CD8-positive, alpha-beta memory T cell (primary cell): ENCODE data around the gene GK. TPM values are rescaled to one million over a fixed set of nuclear protein-coding genes. Genes with fewer than 3 reads are reported as not detected.
"Not testable (repeated sequence)": the region's sequence is repeated elsewhere in the genome, so short reads cannot be mapped to it uniquely, and the experiment has no call there.

ENCODE experiments used
- CTCF ChIA-PET: fragments of 350-600 bp; sonication (Branson Sonifier 250); formaldehyde crosslinking; loops from one replicate; lab custom pipeline; 2021; ENCODE audit warnings: antibody characterized with exemption; lab: Charles Lee
- POLR2A ChIA-PET: fragments of 350-600 bp; sonication (Branson Sonifier 250); formaldehyde crosslinking; loops from one replicate; lab custom pipeline; 2021; ENCODE audit warnings: antibody characterized with exemption; lab: Charles Lee
- DNase-seq, 5 donors: peaks; one replicate each; pipeline versions ENCODE4 v3.0.0 to v3.0.0-alpha.2; 2020 to 2022; ENCODE audit warnings: mixed read lengths in 1 of 5
- H3K27ac ChIP-seq: one replicate; pipeline ENCODE4 v1.7.0; 2013; ENCODE audit warnings: low read depth, mild to moderate bottlenecking, low read length, moderate library complexity
- H3K27me3 ChIP-seq: 2 replicates; pipeline ENCODE4 v1.7.0; 2013; ENCODE audit warnings: low read length, mild to moderate bottlenecking; ENCODE audit not compliant: insufficient read depth, poor library complexity, severe bottlenecking
- H3K36me3 ChIP-seq: 2 replicates; pipeline ENCODE4 v1.7.0; 2013; ENCODE audit warnings: mild to moderate bottlenecking, low read length, moderate library complexity; ENCODE audit not compliant: insufficient read depth
- H3K4me1 ChIP-seq: 2 replicates; pipeline ENCODE4 v1.7.0; 2013; ENCODE audit warnings: mild to moderate bottlenecking, low read length, moderate library complexity; ENCODE audit not compliant: insufficient read depth
- H3K4me3 ChIP-seq: 2 replicates; pipeline ENCODE4 v1.7.0; 2013; ENCODE audit warnings: mild to moderate bottlenecking, low read length
- H3K9me3 ChIP-seq: 2 replicates; pipeline ENCODE4 v1.7.0; 2013; ENCODE audit warnings: mild to moderate bottlenecking, low read length
- H3K27ac Mint-ChIP-seq, 8 donors: one replicate each; pipeline ENCODE4 v1.8.0; 2020 to 2021; ENCODE audit warnings: mixed read lengths in 8 of 8, mild to moderate bottlenecking in 6 of 8, inconsistent platforms in 3 of 8, moderate library complexity in 3 of 8
- H3K27me3 Mint-ChIP-seq, 2 donors: one replicate each; pipeline ENCODE4 v1.8.0; 2020 to 2021; ENCODE audit warnings: mixed read lengths in 2 of 2, mild to moderate bottlenecking in 1 of 2, moderate library complexity in 1 of 2
- H3K36me3 Mint-ChIP-seq, 3 donors: one replicate each; pipeline ENCODE4 v1.8.0; 2020 to 2021; ENCODE audit warnings: mixed read lengths in 3 of 3, inconsistent platforms in 1 of 3, mild to moderate bottlenecking in 1 of 3
- H3K4me1 Mint-ChIP-seq, 3 donors: one replicate each; pipeline ENCODE4 v1.8.0; 2020 to 2021; ENCODE audit warnings: mixed read lengths in 3 of 3, inconsistent platforms in 1 of 3, mild to moderate bottlenecking in 1 of 3
- H3K4me3 Mint-ChIP-seq, 7 donors: one replicate each; pipeline ENCODE4 v1.8.0; 2020 to 2021; ENCODE audit warnings: mixed read lengths in 7 of 7, mild to moderate bottlenecking in 6 of 7, moderate library complexity in 4 of 7, inconsistent platforms in 2 of 7
- H3K9me3 Mint-ChIP-seq, 5 donors: one replicate each; pipeline ENCODE4 v1.8.0; 2020 to 2022; ENCODE audit warnings: mixed read lengths in 5 of 5, mild to moderate bottlenecking in 3 of 5, moderate library complexity in 2 of 5, inconsistent platforms in 1 of 5
- polyA plus RNA-seq: library from polyadenylated mRNA; unstranded; fragments of 300-500 nt; fragmentation: Illumina TruSeq; gene quantifications from one replicate; pipeline ENCODE4 v1.2.3, GENCODE V29; 2021
- total RNA-seq, 2 experiments: library from RNA; stranded (reverse); gene quantifications; one replicate each; pipeline ENCODE4 v1.2.3, GENCODE V29; 2021

GK gene
- total and polyA plus RNA-seq, 3 experiments from 2014 or later: 3.8 to 26.4 (median 24.9) TPM

GRCh38 chrX:30620980-30621618 is 32.1 kb upstream of the GK start:
- H3K27me3 ChIP-seq: no peaks in the 10 kb centered on the region
- H3K27ac ChIP-seq: no peak overlapping the region
- H3K36me3 Mint-ChIP-seq: peaks cover 0 to 10% (median 5%) of the 10 kb centered on the region in 3 donors
- H3K4me1 ChIP-seq: no peaks in the 10 kb centered on the region
- ChIA-PET POLR2A (no interaction called here), CTCF (no interaction called here)
- H3K9me3 Mint-ChIP-seq: peaks cover 0 to 27% (median 17%) of the 10 kb centered on the region in 5 donors
- no peaks in the 10 kb centered on the region for H3K9me3 ChIP-seq
- DNase-seq: no peak
- H3K4me3 ChIP-seq: no peak overlapping the region
- no peak overlapping the region for H3K27ac Mint-ChIP-seq
- H3K4me1 Mint-ChIP-seq: no peaks in the 10 kb centered on the region
- peaks cover 4 to 11% of the 10 kb centered on the region in 2 donors for H3K27me3 Mint-ChIP-seq
- no peaks in the 10 kb centered on the region for H3K36me3 ChIP-seq
- H3K4me3 Mint-ChIP-seq: no peak overlapping the region

DNA sequence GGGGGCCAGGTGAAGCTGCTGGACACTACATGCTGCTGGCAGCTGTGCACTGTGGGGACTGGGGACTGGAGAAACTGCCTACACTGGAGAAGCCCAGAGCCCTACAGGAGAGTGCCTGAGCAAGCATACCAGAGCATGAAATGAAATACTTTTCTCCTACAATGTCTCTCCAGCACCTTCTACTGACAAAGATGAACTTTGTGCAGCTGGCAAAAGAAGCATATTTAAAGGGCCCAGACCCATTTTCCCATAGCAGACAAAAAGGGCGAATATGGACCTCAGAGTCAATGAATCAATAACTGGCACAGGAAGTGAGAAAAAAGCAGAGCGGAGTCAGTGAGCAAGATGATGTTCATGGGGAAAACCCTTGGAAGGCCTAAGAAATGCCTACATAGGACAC is 30.9 kb upstream of the GK start:
- Mint-ChIP-seq H3K9me3 (peaks cover 0 to 27% (median 17%) of the 10 kb centered on the region in 5 donors), H3K27ac (no peak overlapping the region), H3K36me3 (peaks cover 0 to 10% (median 5%) of the 10 kb centered on the region in 3 donors), H3K4me3 (no peak overlapping the region), H3K4me1 (no peaks in the 10 kb centered on the region), H3K27me3 (peaks cover 4 to 7% of the 10 kb centered on the region in 2 donors)
- DNase-seq: no peak
- H3K4me3 ChIP-seq: no peak overlapping the region
- no peaks in the 10 kb centered on the region for H3K36me3 ChIP-seq
- no peaks in the 10 kb centered on the region for H3K4me1 ChIP-seq
- POLR2A ChIA-PET: no interaction called here
- no peaks in the 10 kb centered on the region for H3K9me3 ChIP-seq
- no peaks in the 10 kb centered on the region for H3K27me3 ChIP-seq
- H3K27ac ChIP-seq: no peak overlapping the region
- CTCF ChIA-PET: no interaction called here

DNA sequence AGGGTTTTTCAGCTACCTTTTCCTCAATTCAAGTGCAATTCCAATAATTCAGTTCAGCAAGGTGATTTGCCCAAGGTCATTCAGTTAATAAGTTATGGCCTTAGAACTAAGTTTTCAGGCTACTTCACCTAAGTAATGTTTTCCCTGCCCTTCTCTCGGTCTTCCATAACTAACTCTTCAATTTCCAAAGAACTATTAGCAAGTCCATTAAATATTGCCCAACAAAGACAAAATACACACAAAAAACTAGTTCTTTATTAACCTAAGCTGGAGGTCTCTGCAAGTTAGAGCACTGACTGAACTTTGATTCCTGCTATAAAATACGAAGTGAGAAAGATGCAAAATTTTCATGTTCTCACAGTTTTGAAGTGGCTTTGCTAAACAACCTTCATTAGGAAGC is 26.8 kb upstream of the GK start:
- H3K36me3 Mint-ChIP-seq: peaks cover 0 to 5% (median 2%) of the 10 kb centered on the region in 3 donors
- Histone ChIP-seq H3K4me1 (no peaks in the 10 kb centered on the region), H3K27me3 (no peaks in the 10 kb centered on the region), H3K27ac (no peak overlapping the region), H3K9me3 (no peaks in the 10 kb centered on the region), H3K36me3 (no peaks in the 10 kb centered on the region), H3K4me3 (no peak overlapping the region)
- peaks cover 0 to 18% (median 9%) of the 10 kb centered on the region in 5 donors for H3K9me3 Mint-ChIP-seq
- no peak overlapping the region for H3K4me3 Mint-ChIP-seq
- CTCF ChIA-PET: no interaction called here
- POLR2A ChIA-PET: no interaction called here
- H3K27ac Mint-ChIP-seq: no peak overlapping the region
- no peak for DNase-seq
- H3K27me3 Mint-ChIP-seq: peaks cover 0 to 2% of the 10 kb centered on the region in 2 donors
- H3K4me1 Mint-ChIP-seq: no peaks in the 10 kb centered on the region

GRCh38 chrX:30627818-30628652 is 25.2 kb upstream of the GK start:
- Mint-ChIP-seq H3K27me3 (no peaks in the 10 kb centered on the region), H3K4me1 (no peaks in the 10 kb centered on the region), H3K4me3 (no peak overlapping the region), H3K27ac (peak overlapping the region in 1 of 8 donors; percentile 51), H3K36me3 (no peaks in the 10 kb centered on the region), H3K9me3 (peaks cover 0 to 5% (median 0%) of the 10 kb centered on the region in 5 donors)
- Histone ChIP-seq H3K36me3 (no peaks in the 10 kb centered on the region), H3K9me3 (no peaks in the 10 kb centered on the region), H3K4me3 (no peak overlapping the region), H3K27ac (no peak overlapping the region), H3K27me3 (no peaks in the 10 kb centered on the region), H3K4me1 (no peaks in the 10 kb centered on the region)
- CTCF ChIA-PET: no interaction called here
- POLR2A ChIA-PET: no interaction called here
- DNase-seq: no peak

- H3K4me3 ChIP-seq, H3K4me1 Mint-ChIP-seq, H3K27ac ChIP-seq, H3K27me3 Mint-ChIP-seq, H3K4me1 ChIP-seq, H3K4me3 Mint-ChIP-seq, H3K36me3 ChIP-seq, H3K9me3 Mint-ChIP-seq, H3K9me3 ChIP-seq, H3K27me3 ChIP-seq, H3K27ac Mint-ChIP-seq, H3K36me3 Mint-ChIP-seq, DNase-seq, POLR2A ChIA-PET: not testable (repeated sequence)
- CTCF ChIA-PET: interaction anchor here (1.3 kb wide), 1 partner anchor 9 kb away, joined by 3 read pairs; no protein-coding TSS in a partner anchor
These were observed 19.2 kb upstream of the GK start for GRCh38 chrX:30634070-30634469.

- POLR2A ChIA-PET: no interaction called here
- Histone ChIP-seq H3K36me3 (no peaks in the 10 kb centered on the region), H3K27ac (no peak overlapping the region), H3K4me1 (no peaks in the 10 kb centered on the region), H3K4me3 (no peak overlapping the region), H3K27me3 (no peaks in the 10 kb centered on the region), H3K9me3 (no peaks in the 10 kb centered on the region)
- H3K27ac Mint-ChIP-seq: no peak overlapping the region
- CTCF ChIA-PET: no interaction called here
- no peak overlapping the region for H3K4me3 Mint-ChIP-seq
- DNase-seq: no peak
- H3K4me1 Mint-ChIP-seq: no peaks in the 10 kb centered on the region
- H3K9me3 Mint-ChIP-seq: peaks cover 0 to 2% (median 0%) of the 10 kb centered on the region in 5 donors
- H3K36me3 Mint-ChIP-seq: no peaks in the 10 kb centered on the region
- H3K27me3 Mint-ChIP-seq: peaks cover 0 to 2% of the 10 kb centered on the region in 2 donors
These were observed 17.6 kb upstream of the GK start for GRCh38 chrX:30635630-30636029.

DNA sequence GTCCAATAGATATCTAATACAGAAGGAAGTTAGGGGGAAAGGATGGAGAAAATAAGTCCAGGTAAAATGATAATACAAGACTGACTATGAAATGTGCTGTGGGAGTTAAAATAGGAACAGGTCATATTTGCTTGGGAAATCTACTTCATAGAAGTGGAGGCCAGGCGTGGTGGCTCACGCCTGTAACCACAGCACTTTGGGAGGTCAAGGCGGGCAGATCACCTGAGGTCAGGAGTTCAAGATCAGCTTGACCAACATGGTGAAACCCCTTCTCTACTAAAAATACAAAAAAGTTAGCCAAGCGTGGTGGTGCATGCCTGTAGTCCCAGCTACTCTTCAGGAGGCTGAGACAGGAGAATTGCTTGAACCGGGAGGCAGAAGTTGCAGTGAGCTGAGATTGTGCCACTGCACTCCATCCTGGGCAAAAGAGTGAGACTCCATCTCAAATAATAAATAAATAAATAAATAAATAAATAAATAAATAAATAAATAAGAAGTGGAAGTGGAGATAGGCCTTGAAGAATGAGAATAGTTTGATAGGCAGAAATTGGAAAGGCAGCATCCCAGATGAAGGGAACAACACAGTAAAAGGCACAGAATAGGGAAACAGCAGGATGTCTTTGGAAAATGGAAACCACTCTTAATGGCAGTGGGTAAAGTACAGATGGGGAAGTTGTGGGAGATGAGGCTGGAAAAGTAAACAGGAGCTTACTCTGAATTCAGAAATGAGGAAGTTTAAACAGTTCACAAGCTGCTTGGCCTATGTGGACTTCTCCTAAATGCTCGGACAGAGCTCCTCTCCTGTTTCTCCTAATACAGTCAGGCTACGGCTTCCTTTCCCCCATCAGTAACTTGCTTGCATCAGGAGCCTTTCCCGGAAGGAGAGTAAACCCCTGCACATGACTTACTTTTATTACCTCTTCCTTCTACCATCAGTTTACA is 15.1 kb upstream of the GK start:
- DNase-seq: no peak
- no peak overlapping the region for H3K4me3 ChIP-seq
- no peak overlapping the region for H3K27ac ChIP-seq
- Mint-ChIP-seq H3K4me1 (no peaks in the 10 kb centered on the region), H3K27me3 (peaks cover 0 to 2% of the 10 kb centered on the region in 2 donors), H3K4me3 (no peak overlapping the region), H3K36me3 (no peaks in the 10 kb centered on the region), H3K9me3 (peaks cover 0 to 4% (median 0%) of the 10 kb centered on the region in 5 donors), H3K27ac (no peak overlapping the region)
- ChIA-PET CTCF (no interaction called here), POLR2A (no interaction called here)
- H3K4me1 ChIP-seq: no peaks in the 10 kb centered on the region
- no peaks in the 10 kb centered on the region for H3K36me3 ChIP-seq
- H3K9me3 ChIP-seq: no peaks in the 10 kb centered on the region
- no peaks in the 10 kb centered on the region for H3K27me3 ChIP-seq
